ENCODE results near the gene ZNF566. TPM values are rescaled to one million over a fixed set of nuclear protein-coding genes. Genes with fewer than 3 reads are reported as not detected.
A peak's percentile ranks its signal among the peaks of the same experiment; 100 is the strongest.

Gene ZNF566
- total and polyA plus RNA-seq, 2 of the 13 experiments (the other 11 are each of a cell fraction or from before 2014, with no cell fraction given), result 4.8 to 13.7 TPM

DNA sequence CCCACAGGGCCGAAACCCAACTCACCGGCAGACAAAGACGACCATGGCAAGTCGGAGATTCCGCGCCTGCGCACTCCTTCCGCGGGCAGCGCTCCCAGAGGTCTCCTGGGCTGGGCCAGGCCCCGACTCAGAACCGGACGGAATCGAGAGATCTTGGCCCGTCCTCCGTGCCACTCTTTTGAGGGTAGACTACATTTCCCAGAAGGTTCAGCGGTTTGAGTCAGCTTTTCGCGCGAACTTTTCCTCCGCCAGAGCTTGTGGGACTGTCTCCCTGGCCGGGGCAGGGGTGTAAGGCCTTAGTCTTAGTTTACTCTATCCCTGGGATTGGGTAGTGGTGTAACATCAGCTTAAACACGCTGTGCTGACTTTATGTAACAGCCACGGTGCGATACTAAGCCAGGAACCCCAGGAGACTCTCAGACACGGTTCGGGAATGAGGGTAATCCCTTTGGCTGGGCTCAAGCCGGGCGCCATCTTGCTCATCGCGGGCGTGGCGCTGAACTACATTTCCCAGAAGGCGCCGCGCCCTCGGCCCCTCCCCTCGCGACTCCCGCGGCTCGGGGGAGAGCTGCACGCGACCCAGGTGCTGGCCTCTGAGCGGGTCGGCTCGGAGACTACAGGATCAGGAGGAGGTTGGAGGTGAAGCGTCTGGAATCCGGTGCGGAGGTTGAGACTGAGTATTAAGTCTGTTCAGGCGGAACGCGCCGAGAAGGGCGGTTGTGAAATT, 39.0 kb upstream of the ZNF566 start, which contains the start of gene ZNF260 (continued):
- TF ChIP-seq, protein P1, sequence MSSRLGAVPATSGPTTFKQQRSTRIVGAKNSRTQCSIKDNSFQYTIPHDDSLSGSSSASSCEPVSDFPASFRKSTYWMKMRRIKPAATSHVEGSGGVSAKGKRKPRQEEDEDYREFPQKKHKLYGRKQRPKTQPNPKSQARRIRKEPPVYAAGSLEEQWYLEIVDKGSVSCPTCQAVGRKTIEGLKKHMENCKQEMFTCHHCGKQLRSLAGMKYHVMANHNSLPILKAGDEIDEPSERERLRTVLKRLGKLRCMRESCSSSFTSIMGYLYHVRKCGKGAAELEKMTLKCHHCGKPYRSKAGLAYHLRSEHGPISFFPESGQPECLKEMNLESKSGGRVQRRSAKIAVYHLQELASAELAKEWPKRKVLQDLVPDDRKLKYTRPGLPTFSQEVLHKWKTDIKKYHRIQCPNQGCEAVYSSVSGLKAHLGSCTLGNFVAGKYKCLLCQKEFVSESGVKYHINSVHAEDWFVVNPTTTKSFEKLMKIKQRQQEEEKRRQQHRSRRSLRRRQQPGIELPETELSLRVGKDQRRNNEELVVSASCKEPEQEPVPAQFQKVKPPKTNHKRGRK (CRISPR knock-in tag; IDR thresholded peaks at IDR 0.05), result no peak
- TF ChIP-seq POGZ (CRISPR knock-in tag; IDR thresholded peaks at IDR 0.05) (peak; percentile 76), ZNF761 (CRISPR knock-in tag; conservative IDR thresholded peaks at IDR 0.05) (no peak), HOXD1 (CRISPR knock-in tag; IDR thresholded peaks at IDR 0.05) (no peak), MATR3 (CRISPR knock-in tag; IDR thresholded peaks at IDR 0.05) (no peak), ZSCAN31 (CRISPR knock-in tag; IDR thresholded peaks at IDR 0.05; ENCODE audit: low read depth) (no peak; the same call in 1 of the 2 replicates), ELF1 (CRISPR knock-in tag; IDR thresholded peaks at IDR 0.05) (peak; percentile 31; the same call in 1 of the 2 replicates), ZMAT3 (CRISPR knock-in tag; conservative IDR thresholded peaks at IDR 0.05) (no peak)
- TF ChIP-seq, protein P2, sequence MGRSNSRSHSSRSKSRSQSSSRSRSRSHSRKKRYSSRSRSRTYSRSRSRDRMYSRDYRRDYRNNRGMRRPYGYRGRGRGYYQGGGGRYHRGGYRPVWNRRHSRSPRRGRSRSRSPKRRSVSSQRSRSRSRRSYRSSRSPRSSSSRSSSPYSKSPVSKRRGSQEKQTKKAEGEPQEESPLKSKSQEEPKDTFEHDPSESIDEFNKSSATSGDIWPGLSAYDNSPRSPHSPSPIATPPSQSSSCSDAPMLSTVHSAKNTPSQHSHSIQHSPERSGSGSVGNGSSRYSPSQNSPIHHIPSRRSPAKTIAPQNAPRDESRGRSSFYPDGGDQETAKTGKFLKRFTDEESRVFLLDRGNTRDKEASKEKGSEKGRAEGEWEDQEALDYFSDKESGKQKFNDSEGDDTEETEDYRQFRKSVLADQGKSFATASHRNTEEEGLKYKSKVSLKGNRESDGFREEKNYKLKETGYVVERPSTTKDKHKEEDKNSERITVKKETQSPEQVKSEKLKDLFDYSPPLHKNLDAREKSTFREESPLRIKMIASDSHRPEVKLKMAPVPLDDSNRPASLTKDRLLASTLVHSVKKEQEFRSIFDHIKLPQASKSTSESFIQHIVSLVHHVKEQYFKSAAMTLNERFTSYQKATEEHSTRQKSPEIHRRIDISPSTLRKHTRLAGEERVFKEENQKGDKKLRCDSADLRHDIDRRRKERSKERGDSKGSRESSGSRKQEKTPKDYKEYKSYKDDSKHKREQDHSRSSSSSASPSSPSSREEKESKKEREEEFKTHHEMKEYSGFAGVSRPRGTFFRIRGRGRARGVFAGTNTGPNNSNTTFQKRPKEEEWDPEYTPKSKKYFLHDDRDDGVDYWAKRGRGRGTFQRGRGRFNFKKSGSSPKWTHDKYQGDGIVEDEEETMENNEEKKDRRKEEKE (IDR thresholded peaks at IDR 0.05), result no peak
- TF ChIP-seq, protein P3, sequence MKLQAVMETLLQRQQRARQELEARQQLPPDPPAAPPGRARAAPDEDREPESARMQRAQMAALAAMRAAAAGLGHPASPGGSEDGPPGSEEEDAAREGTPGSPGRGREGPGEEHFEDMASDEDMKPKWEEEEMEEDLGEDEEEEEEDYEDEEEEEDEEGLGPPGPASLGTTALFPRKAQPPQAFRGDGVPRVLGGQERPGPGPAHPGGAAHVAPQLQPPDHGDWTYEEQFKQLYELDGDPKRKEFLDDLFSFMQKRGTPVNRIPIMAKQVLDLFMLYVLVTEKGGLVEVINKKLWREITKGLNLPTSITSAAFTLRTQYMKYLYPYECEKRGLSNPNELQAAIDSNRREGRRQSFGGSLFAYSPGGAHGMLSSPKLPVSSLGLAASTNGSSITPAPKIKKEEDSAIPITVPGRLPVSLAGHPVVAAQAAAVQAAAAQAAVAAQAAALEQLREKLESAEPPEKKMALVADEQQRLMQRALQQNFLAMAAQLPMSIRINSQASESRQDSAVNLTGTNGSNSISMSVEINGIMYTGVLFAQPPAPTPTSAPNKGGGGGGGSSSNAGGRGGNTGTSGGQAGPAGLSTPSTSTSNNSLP (IDR thresholded peaks at IDR 0.05; ENCODE audit: low read depth, low read length), result no peak
- TF ChIP-seq, protein P4, sequence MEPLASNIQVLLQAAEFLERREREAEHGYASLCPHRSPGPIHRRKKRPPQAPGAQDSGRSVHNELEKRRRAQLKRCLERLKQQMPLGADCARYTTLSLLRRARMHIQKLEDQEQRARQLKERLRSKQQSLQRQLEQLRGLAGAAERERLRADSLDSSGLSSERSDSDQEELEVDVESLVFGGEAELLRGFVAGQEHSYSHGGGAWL (CRISPR knock-in tag; IDR thresholded peaks at IDR 0.05), result no peak; the same call in 1 of the 2 replicates
- TF ChIP-seq, protein P5, sequence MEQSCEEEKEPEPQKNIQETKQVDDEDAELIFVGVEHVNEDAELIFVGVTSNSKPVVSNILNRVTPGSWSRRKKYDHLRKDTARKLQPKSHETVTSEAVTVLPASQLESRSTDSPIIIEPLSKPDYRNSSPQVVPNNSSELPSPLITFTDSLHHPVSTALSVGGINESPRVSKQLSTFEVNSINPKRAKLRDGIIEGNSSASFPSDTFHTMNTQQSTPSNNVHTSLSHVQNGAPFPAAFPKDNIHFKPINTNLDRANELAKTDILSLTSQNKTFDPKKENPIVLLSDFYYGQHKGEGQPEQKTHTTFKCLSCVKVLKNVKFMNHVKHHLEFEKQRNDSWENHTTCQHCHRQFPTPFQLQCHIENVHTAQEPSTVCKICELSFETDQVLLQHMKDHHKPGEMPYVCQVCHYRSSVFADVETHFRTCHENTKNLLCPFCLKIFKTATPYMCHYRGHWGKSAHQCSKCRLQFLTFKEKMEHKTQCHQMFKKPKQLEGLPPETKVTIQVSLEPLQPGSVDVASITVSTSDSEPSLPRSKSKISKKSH (CRISPR knock-in tag; IDR thresholded peaks at IDR 0.05; ENCODE audit: borderline replicate concordance), result no peak; the same call in 1 of the 2 replicates
- TF ChIP-seq, protein P6, sequence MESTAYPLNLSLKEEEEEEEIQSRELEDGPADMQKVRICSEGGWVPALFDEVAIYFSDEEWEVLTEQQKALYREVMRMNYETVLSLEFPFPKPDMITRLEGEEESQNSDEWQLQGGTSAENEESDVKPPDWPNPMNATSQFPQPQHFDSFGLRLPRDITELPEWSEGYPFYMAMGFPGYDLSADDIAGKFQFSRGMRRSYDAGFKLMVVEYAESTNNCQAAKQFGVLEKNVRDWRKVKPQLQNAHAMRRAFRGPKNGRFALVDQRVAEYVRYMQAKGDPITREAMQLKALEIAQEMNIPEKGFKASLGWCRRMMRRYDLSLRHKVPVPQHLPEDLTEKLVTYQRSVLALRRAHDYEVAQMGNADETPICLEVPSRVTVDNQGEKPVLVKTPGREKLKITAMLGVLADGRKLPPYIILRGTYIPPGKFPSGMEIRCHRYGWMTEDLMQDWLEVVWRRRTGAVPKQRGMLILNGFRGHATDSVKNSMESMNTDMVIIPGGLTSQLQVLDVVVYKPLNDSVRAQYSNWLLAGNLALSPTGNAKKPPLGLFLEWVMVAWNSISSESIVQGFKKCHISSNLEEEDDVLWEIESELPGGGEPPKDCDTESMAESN (CRISPR knock-in tag; conservative IDR thresholded peaks at IDR 0.05), result peak; percentile 85
- TF ChIP-seq, protein P7, sequence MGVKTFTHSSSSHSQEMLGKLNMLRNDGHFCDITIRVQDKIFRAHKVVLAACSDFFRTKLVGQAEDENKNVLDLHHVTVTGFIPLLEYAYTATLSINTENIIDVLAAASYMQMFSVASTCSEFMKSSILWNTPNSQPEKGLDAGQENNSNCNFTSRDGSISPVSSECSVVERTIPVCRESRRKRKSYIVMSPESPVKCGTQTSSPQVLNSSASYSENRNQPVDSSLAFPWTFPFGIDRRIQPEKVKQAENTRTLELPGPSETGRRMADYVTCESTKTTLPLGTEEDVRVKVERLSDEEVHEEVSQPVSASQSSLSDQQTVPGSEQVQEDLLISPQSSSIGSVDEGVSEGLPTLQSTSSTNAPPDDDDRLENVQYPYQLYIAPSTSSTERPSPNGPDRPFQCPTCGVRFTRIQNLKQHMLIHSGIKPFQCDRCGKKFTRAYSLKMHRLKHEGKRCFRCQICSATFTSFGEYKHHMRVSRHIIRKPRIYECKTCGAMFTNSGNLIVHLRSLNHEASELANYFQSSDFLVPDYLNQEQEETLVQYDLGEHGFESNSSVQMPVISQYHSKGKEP (CRISPR knock-in tag; IDR thresholded peaks at IDR 0.05), result no peak
- TF ChIP-seq, protein P8, sequence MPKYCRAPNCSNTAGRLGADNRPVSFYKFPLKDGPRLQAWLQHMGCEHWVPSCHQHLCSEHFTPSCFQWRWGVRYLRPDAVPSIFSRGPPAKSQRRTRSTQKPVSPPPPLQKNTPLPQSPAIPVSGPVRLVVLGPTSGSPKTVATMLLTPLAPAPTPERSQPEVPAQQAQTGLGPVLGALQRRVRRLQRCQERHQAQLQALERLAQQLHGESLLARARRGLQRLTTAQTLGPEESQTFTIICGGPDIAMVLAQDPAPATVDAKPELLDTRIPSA (CRISPR knock-in tag; IDR thresholded peaks at IDR 0.05; ENCODE audit: borderline replicate concordance), result no peak
